ENCODE results near the gene ENTPD6.

ENTPD6 gene

GRCh38 chr20:25209400-25209799 lies 13.9 kb downstream of the ENTPD6 start:
- DNase-seq (ENCODE audit: low read depth) = no peak

GRCh38 chr20:25209911-25210310 lies 14.4 kb downstream of the ENTPD6 start:
- DNase-seq (ENCODE audit: low read depth) = no peak

- DNase-seq (ENCODE audit: low read depth) = no peak
Observed at GRCh38 chr20:25211273-25211672, 15.8 kb downstream of the ENTPD6 start.

GRCh38 chr20:25212242-25212641 lies 16.7 kb downstream of the ENTPD6 start:
- no peak for DNase-seq (ENCODE audit: low read depth)

- DNase-seq (ENCODE audit: low read depth) = no peak
Observed at GRCh38 chr20:25213566-25214425, 18.3 kb downstream of the ENTPD6 start.

- no peak for DNase-seq (ENCODE audit: low read depth)
Observed at GRCh38 chr20:25214426-25214790, 18.9 kb downstream of the ENTPD6 start.

GRCh38 chr20:25214819-25215218 lies 19.3 kb downstream of the ENTPD6 start:
- no peak for DNase-seq (ENCODE audit: low read depth)

GRCh38 chr20:25215521-25215920 lies 20.0 kb downstream of the ENTPD6 start:
- DNase-seq (ENCODE audit: low read depth) = no peak

GRCh38 chr20:25216199-25216945 lies 20.9 kb downstream of the ENTPD6 start:
- no peak for DNase-seq (ENCODE audit: low read depth)

- no peak for DNase-seq (ENCODE audit: low read depth)
Observed at GRCh38 chr20:25217161-25218108, 21.9 kb downstream of the ENTPD6 start.

GRCh38 chr20:25218109-25218486 lies 22.6 kb downstream of the ENTPD6 start:
- DNase-seq (ENCODE audit: low read depth) = no peak

GRCh38 chr20:25218492-25218891 lies 23.0 kb downstream of the ENTPD6 start:
- DNase-seq (ENCODE audit: low read depth) = no peak

GRCh38 chr20:25219365-25219764 lies 23.9 kb downstream of the ENTPD6 start:
- no peak for DNase-seq (ENCODE audit: low read depth)

- DNase-seq (ENCODE audit: low read depth) = peak; percentile 49
Observed at GRCh38 chr20:25220021-25220730, 24.7 kb downstream of the ENTPD6 start.

- no peak for DNase-seq (ENCODE audit: low read depth)
Observed at GRCh38 chr20:25220810-25221591, 25.5 kb downstream of the ENTPD6 start.

- no peak for DNase-seq (ENCODE audit: low read depth)
Observed at GRCh38 chr20:25221592-25222460, 26.3 kb downstream of the ENTPD6 start.

- DNase-seq (ENCODE audit: low read depth) = no peak
Observed at GRCh38 chr20:25222461-25223178, 27.1 kb downstream of the ENTPD6 start.

- peak; percentile 98 for DNase-seq (ENCODE audit: low read depth)
Observed at GRCh38 chr20:25223179-25223661, 27.7 kb downstream of the ENTPD6 start.
